Neural progenitor cell (in vitro differentiated cells): ENCODE results near the gene CGRRF1. TPM values are rescaled to one million over a fixed set of nuclear protein-coding genes. Genes with fewer than 3 reads are reported as not detected.

Source experiments
- DNase-seq: peaks from one replicate; pipeline ENCODE4 v3.0.0-alpha.2; 2016; ENCODE audit warnings: low spot score
- H2AFZ ChIP-seq: fragments of 200-600 bp; sonication (generic); replicated peaks from 2 replicates; pipeline ENCODE4 v1.6.1; 2016; ENCODE audit warnings: antibody characterized with exemption
- H3F3A ChIP-seq: fragments of 200-600 bp; sonication (generic); 2 replicates; pipeline ENCODE4 v1.6.1; 2016; ENCODE audit warnings: antibody characterized with exemption, low read depth
- H3K27ac ChIP-seq: fragments of 200-600 bp; sonication (generic); 2 replicates; pipeline ENCODE4 v1.5.1; 2016; ENCODE audit warnings: mild to moderate bottlenecking
- H3K27me3 ChIP-seq: fragments of 200-600 bp; sonication (generic); 2 replicates; pipeline ENCODE4 v1.6.1; 2016; ENCODE audit warnings: mild to moderate bottlenecking, moderate library complexity
- H3K36me3 ChIP-seq: fragments of 200-600 bp; sonication (generic); 2 replicates; pipeline ENCODE4 v1.5.1; 2016
- H3K4me1 ChIP-seq: fragments of 200-600 bp; sonication (generic); 2 replicates; pipeline ENCODE4 v1.6.1; 2016; ENCODE audit warnings: mixed run types
- H3K4me2 ChIP-seq: fragments of 200-600 bp; sonication (generic); 2 replicates; pipeline ENCODE4 v1.6.1; 2016
- H3K4me3 ChIP-seq: fragments of 200-600 bp; sonication (generic); 2 replicates; pipeline ENCODE4 v1.5.1; 2016
- H3K79me2 ChIP-seq: fragments of 200-600 bp; sonication (generic); 2 replicates; pipeline ENCODE4 v1.6.1; 2016; ENCODE audit warnings: low read depth
- H3K9ac ChIP-seq: fragments of 200-600 bp; sonication (generic); 2 replicates; pipeline ENCODE4 v1.6.1; 2016
- H3K9me3 ChIP-seq: fragments of 200-600 bp; sonication (generic); 2 replicates; pipeline ENCODE4 v1.5.1; 2016; ENCODE audit warnings: low read depth
- H4K20me1 ChIP-seq: fragments of 200-600 bp; sonication (generic); 2 replicates; pipeline ENCODE4 v1.6.1; 2016; ENCODE audit warnings: low read depth
- H3K27ac Mint-ChIP-seq: 3 replicates; pipeline ENCODE4 v1.8.0; 2021; ENCODE audit warnings: mixed read lengths
- H3K27me3 Mint-ChIP-seq: 2 replicates; pipeline ENCODE4 v1.8.0; 2022; ENCODE audit warnings: low read depth, mild to moderate bottlenecking, inconsistent platforms, moderate library complexity, mixed read lengths; ENCODE audit not compliant: insufficient read depth
- H3K36me3 Mint-ChIP-seq: 3 replicates; pipeline ENCODE4 v1.8.0; 2021; ENCODE audit warnings: mixed read lengths
- H3K4me1 Mint-ChIP-seq: 3 replicates; pipeline ENCODE4 v1.8.0; 2021; ENCODE audit warnings: mixed read lengths
- H3K4me3 Mint-ChIP-seq: 3 replicates; pipeline ENCODE4 v1.8.0; 2021; ENCODE audit warnings: mild to moderate bottlenecking, moderate library complexity, mixed read lengths
- H3K9me3 Mint-ChIP-seq: 3 replicates; pipeline ENCODE4 v1.8.0; 2020; ENCODE audit warnings: mixed read lengths
- CTCF ChIP-seq: fragments of 200-600 bp; sonication (generic); IDR thresholded peaks from 2 replicates; pipeline ENCODE4 v1.5.1; 2017; ENCODE audit warnings: antibody characterized with exemption, mild to moderate bottlenecking
- EZH2 ChIP-seq: fragments of 200-600 bp; sonication (generic); IDR thresholded peaks from 2 replicates; pipeline ENCODE4 v1.6.1; 2017; ENCODE audit warnings: antibody characterized with exemption, mild to moderate bottlenecking, moderate library complexity
- EZH2phosphoT487 ChIP-seq: fragments of 200-600 bp; sonication (generic); IDR thresholded peaks from 2 replicates; pipeline ENCODE4 v1.6.1; 2017; ENCODE audit warnings: antibody characterized with exemption
- total RNA-seq: library from RNA; depleted of rRNA; stranded (reverse); fragments of >200 nt; gene quantifications from 2 replicates; pipeline ENCODE4 v1.2.3, GENCODE V29; 2015; ENCODE audit warnings: low replicate concordance

Gene CGRRF1
- total RNA-seq, 1 donor from 2014 or later, result 36.1 TPM

GRCh38 chr14:54577977-54578376 is 68.3 kb downstream of the CGRRF1 start:
- H3K36me3 Mint-ChIP-seq, result peaks cover 8% of the 10 kb centered on the region
- Histone ChIP-seq H3K27me3 (no peaks in the 10 kb centered on the region), H4K20me1 (no peaks in the 10 kb centered on the region), H2AFZ (no peak overlapping the region), H3K4me2 (no peak overlapping the region), H3K27ac (no peak overlapping the region), H3F3A (no peaks in the 10 kb centered on the region), H3K9me3 (no peaks in the 10 kb centered on the region), H3K79me2 (no peaks in the 10 kb centered on the region), H3K4me1 (no peaks in the 10 kb centered on the region), H3K9ac (no peak overlapping the region), H3K4me3 (no peak overlapping the region), H3K36me3 (no peaks in the 10 kb centered on the region)
- H3K27me3 Mint-ChIP-seq, result no peaks in the 10 kb centered on the region
- peaks cover 3% of the 10 kb centered on the region for H3K4me1 Mint-ChIP-seq
- H3K27ac Mint-ChIP-seq, result no peak overlapping the region
- no peak for DNase-seq
- no peak overlapping the region for H3K4me3 Mint-ChIP-seq
- TF ChIP-seq EZH2 (no peak), EZH2phosphoT487 (no peak), CTCF (no peak)
- H3K9me3 Mint-ChIP-seq, result peaks cover 4% of the 10 kb centered on the region

GRCh38 chr14:54579621-54580020 is 69.9 kb downstream of the CGRRF1 start:
- no peaks in the 10 kb centered on the region for H3F3A ChIP-seq
- H3K27me3 Mint-ChIP-seq, result peaks cover 2% of the 10 kb centered on the region
- no peaks in the 10 kb centered on the region for H3K9me3 ChIP-seq
- H3K36me3 ChIP-seq, result no peaks in the 10 kb centered on the region
- no peaks in the 10 kb centered on the region for H3K9me3 Mint-ChIP-seq
- TF ChIP-seq EZH2 (no peak), EZH2phosphoT487 (no peak), CTCF (no peak)
- no peaks in the 10 kb centered on the region for H3K27me3 ChIP-seq
- H3K4me3 ChIP-seq, result no peak overlapping the region
- H3K27ac ChIP-seq, result no peak overlapping the region
- H3K4me1 ChIP-seq, result no peaks in the 10 kb centered on the region
- H3K4me3 Mint-ChIP-seq, result no peak overlapping the region
- no peak overlapping the region for H3K27ac Mint-ChIP-seq
- no peak overlapping the region for H2AFZ ChIP-seq
- H3K36me3 Mint-ChIP-seq, result no peaks in the 10 kb centered on the region
- no peaks in the 10 kb centered on the region for H4K20me1 ChIP-seq
- H3K4me2 ChIP-seq, result no peak overlapping the region
- H3K79me2 ChIP-seq, result no peaks in the 10 kb centered on the region
- no peak overlapping the region for H3K9ac ChIP-seq
- H3K4me1 Mint-ChIP-seq, result peaks cover 11% of the 10 kb centered on the region
- no peak for DNase-seq

- no peak for TF ChIP-seq EZH2phosphoT487
- no peaks in the 10 kb centered on the region for H3K36me3 ChIP-seq
- no peak overlapping the region for H3K4me3 ChIP-seq
- peaks cover 2% of the 10 kb centered on the region for H3K27me3 Mint-ChIP-seq
- no peaks in the 10 kb centered on the region for H4K20me1 ChIP-seq
- H3K9me3 ChIP-seq, result no peaks in the 10 kb centered on the region
- peaks cover 3% of the 10 kb centered on the region for H3K9me3 Mint-ChIP-seq
- H3K27ac ChIP-seq, result no peak overlapping the region
- H3K4me3 Mint-ChIP-seq, result no peak overlapping the region
- no peak for DNase-seq
- H3K4me2 ChIP-seq, result no peak overlapping the region
- H3K4me1 ChIP-seq, result no peaks in the 10 kb centered on the region
- H3F3A ChIP-seq, result no peaks in the 10 kb centered on the region
- H2AFZ ChIP-seq, result no peak overlapping the region
- H3K36me3 Mint-ChIP-seq, result peaks cover 6% of the 10 kb centered on the region
- H3K9ac ChIP-seq, result no peak overlapping the region
- H3K27me3 ChIP-seq, result no peaks in the 10 kb centered on the region
- peaks cover 11% of the 10 kb centered on the region for H3K4me1 Mint-ChIP-seq
- no peak overlapping the region for H3K27ac Mint-ChIP-seq
- no peaks in the 10 kb centered on the region for H3K79me2 ChIP-seq
Observed at GRCh38 chr14:54580933-54581332, 71.2 kb downstream of the CGRRF1 start.

GRCh38 chr14:54582334-54582733 is 72.6 kb downstream of the CGRRF1 start:
- no peak overlapping the region for H3K4me3 ChIP-seq
- H3K9me3 Mint-ChIP-seq, result peaks cover 14% of the 10 kb centered on the region
- no peaks in the 10 kb centered on the region for H3K36me3 ChIP-seq
- no peak overlapping the region for H3K4me2 ChIP-seq
- H3K27ac Mint-ChIP-seq, result no peak overlapping the region
- TF ChIP-seq CTCF (no peak), EZH2phosphoT487 (no peak), EZH2 (no peak)
- no peaks in the 10 kb centered on the region for H4K20me1 ChIP-seq
- no peaks in the 10 kb centered on the region for H3K79me2 ChIP-seq
- no peak for DNase-seq
- no peak overlapping the region for H3K27ac ChIP-seq
- peaks cover 2% of the 10 kb centered on the region for H3K27me3 Mint-ChIP-seq
- peaks cover 17% of the 10 kb centered on the region for H3K36me3 Mint-ChIP-seq
- no peak overlapping the region for H3K9ac ChIP-seq
- no peaks in the 10 kb centered on the region for H3K4me1 ChIP-seq
- H3K9me3 ChIP-seq, result no peaks in the 10 kb centered on the region
- peaks cover 11% of the 10 kb centered on the region for H3K4me1 Mint-ChIP-seq
- H3F3A ChIP-seq, result no peaks in the 10 kb centered on the region
- no peak overlapping the region for H3K4me3 Mint-ChIP-seq
- H2AFZ ChIP-seq, result no peak overlapping the region
- no peaks in the 10 kb centered on the region for H3K27me3 ChIP-seq
